ENCODE results near the gene MBNL1. TPM values are rescaled to one million over a fixed set of nuclear protein-coding genes. Genes with fewer than 3 reads are reported as not detected.

Gene MBNL1
- total RNA-seq, 4 donors from 2014 or later = 413 to 774 (median 604) TPM

DNA sequence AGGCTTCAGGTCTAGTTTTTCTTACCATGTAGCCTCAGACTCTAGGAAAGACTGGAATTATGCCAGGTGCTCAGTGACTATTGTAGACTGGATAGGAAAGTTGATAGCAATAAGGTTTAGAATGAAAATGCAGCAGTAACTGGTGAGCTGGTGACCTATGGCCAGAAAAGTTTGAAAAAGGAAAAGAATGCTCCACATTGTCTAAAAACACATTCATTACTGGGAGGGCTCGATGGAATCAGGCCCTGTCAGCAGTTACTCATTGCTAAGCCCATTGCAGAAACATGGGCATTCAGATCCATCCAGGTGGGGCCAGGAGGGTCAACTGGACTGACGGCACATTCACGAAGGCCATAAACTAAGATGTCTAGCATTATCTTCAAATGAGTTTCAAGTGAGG lies 8.7 kb upstream of the MBNL1 start:
- TF ChIP-seq, protein P1, sequence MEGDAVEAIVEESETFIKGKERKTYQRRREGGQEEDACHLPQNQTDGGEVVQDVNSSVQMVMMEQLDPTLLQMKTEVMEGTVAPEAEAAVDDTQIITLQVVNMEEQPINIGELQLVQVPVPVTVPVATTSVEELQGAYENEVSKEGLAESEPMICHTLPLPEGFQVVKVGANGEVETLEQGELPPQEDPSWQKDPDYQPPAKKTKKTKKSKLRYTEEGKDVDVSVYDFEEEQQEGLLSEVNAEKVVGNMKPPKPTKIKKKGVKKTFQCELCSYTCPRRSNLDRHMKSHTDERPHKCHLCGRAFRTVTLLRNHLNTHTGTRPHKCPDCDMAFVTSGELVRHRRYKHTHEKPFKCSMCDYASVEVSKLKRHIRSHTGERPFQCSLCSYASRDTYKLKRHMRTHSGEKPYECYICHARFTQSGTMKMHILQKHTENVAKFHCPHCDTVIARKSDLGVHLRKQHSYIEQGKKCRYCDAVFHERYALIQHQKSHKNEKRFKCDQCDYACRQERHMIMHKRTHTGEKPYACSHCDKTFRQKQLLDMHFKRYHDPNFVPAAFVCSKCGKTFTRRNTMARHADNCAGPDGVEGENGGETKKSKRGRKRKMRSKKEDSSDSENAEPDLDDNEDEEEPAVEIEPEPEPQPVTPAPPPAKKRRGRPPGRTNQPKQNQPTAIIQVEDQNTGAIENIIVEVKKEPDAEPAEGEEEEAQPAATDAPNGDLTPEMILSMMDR (IDR thresholded peaks at IDR 0.05; ENCODE audit: low read depth) = no peak

DNA sequence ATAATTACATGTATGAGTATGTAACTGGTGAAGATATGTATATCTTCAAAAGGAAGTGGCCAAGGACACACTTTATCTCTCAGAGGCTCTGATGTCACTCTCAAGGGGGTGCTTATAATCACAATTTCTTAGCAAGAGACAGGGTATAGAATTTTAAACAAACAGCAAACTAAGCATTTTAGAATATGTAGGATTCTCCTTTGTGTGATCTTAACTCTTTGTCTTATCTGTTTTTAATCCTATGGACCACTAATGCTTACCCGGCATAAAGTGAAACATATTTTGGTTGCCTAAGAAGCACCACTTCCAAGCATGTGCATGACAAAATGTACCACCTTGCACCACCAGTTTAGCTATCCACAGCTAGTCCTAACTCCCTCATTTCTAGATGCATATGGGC lies 8.2 kb upstream of the MBNL1 start:
- TF ChIP-seq, protein P1 (IDR thresholded peaks at IDR 0.05; ENCODE audit: low read depth) = no peak

DNA sequence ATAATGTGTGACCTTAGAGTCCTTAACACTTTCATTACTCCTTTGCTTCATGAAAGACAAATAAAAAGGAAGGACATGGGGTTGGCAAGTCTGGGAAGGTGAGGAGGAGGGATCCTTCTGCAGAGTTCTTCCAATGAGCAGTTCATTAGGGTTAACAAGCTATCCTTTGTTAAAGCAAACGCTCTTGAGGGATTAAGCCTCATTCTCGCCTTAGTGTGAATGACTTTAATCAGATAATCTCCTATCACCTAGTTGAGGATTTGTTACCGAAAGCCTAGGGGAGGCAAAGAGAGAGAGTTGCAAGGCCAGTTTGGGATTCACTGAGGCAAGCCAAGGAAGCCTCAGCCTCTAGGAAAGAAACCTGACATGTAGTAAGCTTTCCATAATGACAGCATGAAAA lies 7.4 kb upstream of the MBNL1 start:
- TF ChIP-seq, protein P1 (IDR thresholded peaks at IDR 0.05; ENCODE audit: low read depth) = no peak

DNA sequence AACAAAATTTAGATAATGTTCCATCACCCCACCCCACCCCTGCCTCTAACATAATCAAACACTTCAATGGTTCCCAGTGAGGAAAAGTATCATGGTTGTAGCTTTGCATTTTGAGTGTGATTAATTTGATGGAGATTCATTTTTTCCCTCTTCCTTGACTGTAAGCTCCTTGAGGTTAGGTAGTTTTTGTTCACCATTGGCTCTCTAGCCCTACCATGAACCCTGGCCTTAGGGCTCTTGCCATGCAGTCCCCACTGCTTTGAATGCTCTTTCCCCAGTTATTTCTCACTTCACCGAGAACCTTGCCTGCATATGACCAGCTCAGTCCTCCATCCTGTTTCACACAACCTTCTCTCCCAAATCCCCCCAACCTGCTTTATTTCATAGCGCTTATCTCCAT lies 5.0 kb upstream of the MBNL1 start:
- TF ChIP-seq, protein P1 (IDR thresholded peaks at IDR 0.05; ENCODE audit: low read depth) = no peak

DNA sequence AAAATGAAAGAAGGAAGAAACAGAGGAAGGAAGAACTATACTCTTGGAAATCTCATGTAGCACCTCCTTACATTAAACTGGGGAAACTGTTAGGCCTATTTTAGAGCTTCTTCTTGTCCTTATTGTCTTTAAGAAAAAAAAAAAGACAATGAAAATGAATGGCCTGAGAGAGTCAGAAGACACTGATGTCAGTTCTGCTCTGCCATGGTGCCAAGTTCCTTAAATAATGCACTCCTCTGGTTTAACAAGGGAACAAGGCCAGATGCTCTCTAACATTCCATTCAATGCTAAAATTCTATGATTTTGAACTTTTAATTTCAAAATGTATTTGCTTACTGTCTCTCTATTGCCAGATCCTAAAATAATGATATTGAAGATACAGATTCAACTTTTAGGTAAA lies 4.4 kb upstream of the MBNL1 start:
- TF ChIP-seq, protein P1 (IDR thresholded peaks at IDR 0.05; ENCODE audit: low read depth) = no peak

DNA sequence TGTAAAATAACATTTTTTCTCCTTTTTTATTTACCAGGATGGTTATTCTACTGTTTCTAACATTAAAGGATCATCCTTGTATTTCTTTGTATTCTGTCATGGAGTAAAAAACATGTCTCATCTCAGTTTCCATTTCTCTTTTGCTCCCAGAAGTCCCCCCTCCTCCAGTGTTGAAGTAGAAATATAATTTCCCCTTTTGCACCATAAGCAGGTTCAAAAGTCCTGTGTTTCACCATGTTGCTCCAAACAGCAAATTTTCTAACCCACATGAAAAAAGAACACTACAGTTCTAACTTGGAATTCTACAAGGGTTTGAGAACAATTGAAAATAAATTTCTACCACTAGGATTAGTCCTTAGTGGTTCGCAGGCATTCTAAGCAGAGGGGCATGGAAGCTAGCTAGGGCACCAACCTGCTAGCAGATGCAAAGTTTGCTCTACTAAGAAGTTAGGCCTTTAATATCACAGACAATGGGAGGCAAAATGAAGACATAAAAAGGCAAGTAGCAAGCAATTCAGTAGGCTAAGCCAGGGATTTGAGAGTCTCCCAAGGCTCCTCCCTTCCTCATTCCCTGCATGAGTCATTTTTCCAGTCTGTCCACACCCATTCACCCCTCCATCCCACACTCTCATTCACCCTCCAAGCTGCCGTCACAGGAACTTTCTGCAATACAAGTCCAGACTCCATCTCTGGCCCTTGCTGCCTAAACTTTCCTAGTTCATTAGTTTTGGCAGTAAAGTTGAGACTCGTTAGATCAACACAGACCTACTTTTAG lies 2.3 kb upstream of the MBNL1 start:
- TF ChIP-seq, protein P1 (IDR thresholded peaks at IDR 0.05; ENCODE audit: low read depth) = no peak

DNA sequence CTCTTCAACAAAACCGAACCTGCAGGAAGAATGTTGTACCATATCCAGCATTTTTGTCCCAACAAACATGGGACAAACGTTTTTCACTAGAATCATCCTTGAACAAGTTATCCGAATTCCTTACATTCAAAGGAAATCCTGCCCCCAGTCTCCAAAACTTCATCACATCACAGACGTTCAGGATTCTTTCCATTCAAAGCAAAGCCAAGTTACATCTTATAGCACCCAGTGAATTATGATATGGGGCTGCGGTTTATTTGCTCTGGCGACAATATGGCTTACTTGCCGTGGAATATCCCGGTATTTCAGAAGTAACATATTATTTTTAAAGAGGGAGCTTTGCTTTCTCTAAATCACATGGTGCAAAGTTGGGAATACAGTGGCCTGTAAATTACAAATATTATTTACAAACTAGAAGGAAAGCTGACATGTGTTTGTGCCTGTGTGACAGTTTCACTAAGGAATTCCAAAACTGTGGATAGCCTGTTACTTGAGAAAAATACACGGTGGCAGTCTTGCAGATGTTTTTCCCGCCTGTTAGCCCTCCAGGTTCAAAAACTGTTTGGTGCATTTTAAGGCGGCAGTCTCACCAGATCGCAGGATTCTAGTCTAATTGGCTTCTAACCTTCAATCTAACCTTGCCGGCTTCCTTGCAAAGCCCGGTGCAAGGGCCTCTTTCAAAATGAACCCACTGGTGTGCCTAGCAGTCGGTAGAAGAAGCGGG lies 736 bp upstream of the MBNL1 start:
- TF ChIP-seq, protein P1 (IDR thresholded peaks at IDR 0.05; ENCODE audit: low read depth) = no peak
